HG03103 (cell line): Measurements from ENCODE around the gene FUT6.
"Not testable (repeated sequence)": the region's sequence is repeated elsewhere in the genome, so short reads cannot be mapped to it uniquely, and the experiment has no call there.

Experiments
- ATAC-seq: cut with Tn5 transposase; IDR thresholded peaks from one replicate; pipeline ENCODE4 v1.9.1; 2021; ENCODE audit warnings: low read depth; ENCODE audit not compliant: unreplicated experiment

FUT6 gene

GRCh38 chr19:5839065-5840017, at the start of gene FUT6:
Gene FUT6 (minus strand): TSS chr19:5839702. CDS start chr19:5832567, 7,135 bp downstream.
- ATAC-seq = no peak

- ATAC-seq = not testable (repeated sequence)
These were observed 44.7 kb upstream of the FUT6 start for GRCh38 chr19:5884065-5884811.

- ATAC-seq = not testable (repeated sequence)
These were observed 43.8 kb upstream of the FUT6 start for GRCh38 chr19:5883157-5883873.

GRCh38 chr19:5882421-5882968, 43.0 kb upstream of the FUT6 start:
- ATAC-seq = no peak

GRCh38 chr19:5881543-5882299, 42.2 kb upstream of the FUT6 start:
- ATAC-seq = no peak

- no peak for ATAC-seq
These were observed 41.1 kb upstream of the FUT6 start for GRCh38 chr19:5880604-5881078.

GRCh38 chr19:5880196-5880595, 40.7 kb upstream of the FUT6 start:
- no peak for ATAC-seq

- ATAC-seq = no peak
These were observed 38.4 kb upstream of the FUT6 start for GRCh38 chr19:5877882-5878281.

GRCh38 chr19:5877427-5877826, 37.9 kb upstream of the FUT6 start:
- ATAC-seq = no peak

GRCh38 chr19:5874496-5874895, 35.0 kb upstream of the FUT6 start:
- not testable (repeated sequence) for ATAC-seq

- no peak for ATAC-seq
These were observed 34.2 kb upstream of the FUT6 start for GRCh38 chr19:5873617-5874199.

GRCh38 chr19:5870986-5871394, 31.5 kb upstream of the FUT6 start:
- no peak for ATAC-seq

- no peak for ATAC-seq
These were observed 28.0 kb upstream of the FUT6 start for GRCh38 chr19:5867201-5868136.

GRCh38 chr19:5865772-5866171, 26.3 kb upstream of the FUT6 start:
- no peak for ATAC-seq

- no peak for ATAC-seq
These were observed 25.4 kb upstream of the FUT6 start for GRCh38 chr19:5864725-5865486.

- ATAC-seq = no peak
These were observed 24.7 kb upstream of the FUT6 start for GRCh38 chr19:5864013-5864720.
